Activated naive CD4-positive, alpha-beta T cell treated with anti-CD3 and anti-CD28 coated beads for 36 hours (primary cell): ENCODE measurements around the gene GDF15. TPM values are rescaled to one million over a fixed set of nuclear protein-coding genes. Genes with fewer than 3 reads are reported as not detected.
"Not testable (repeated sequence)": the region's sequence is repeated elsewhere in the genome, so short reads cannot be mapped to it uniquely, and the experiment has no call there.

Experiments
- CTCF ChIA-PET: fragments of 350-600 bp; sonication (Branson Sonifier 250); formaldehyde crosslinking; loops from one replicate; lab custom pipeline; 2021; ENCODE audit warnings: antibody characterized with exemption; lab: Charles Lee
- DNase-seq: peaks from one replicate; pipeline ENCODE4 v3.0.0-alpha.2; 2020
- H3K27ac Mint-ChIP-seq: one replicate; pipeline ENCODE4 v1.8.0; 2021; ENCODE audit warnings: mild to moderate bottlenecking, mixed read lengths
- H3K27me3 Mint-ChIP-seq: one replicate; pipeline ENCODE4 v1.8.0; 2021; ENCODE audit warnings: low read depth, mixed read lengths
- H3K36me3 Mint-ChIP-seq: one replicate; pipeline ENCODE4 v1.8.0; 2021; ENCODE audit warnings: low read depth, mixed read lengths
- H3K4me1 Mint-ChIP-seq: one replicate; pipeline ENCODE4 v1.8.0; 2021; ENCODE audit warnings: low read depth, mixed read lengths
- H3K4me3 Mint-ChIP-seq: one replicate; pipeline ENCODE4 v1.8.0; 2021; ENCODE audit warnings: mild to moderate bottlenecking, moderate library complexity, mixed read lengths
- H3K9me3 Mint-ChIP-seq: one replicate; pipeline ENCODE4 v1.8.0; 2021; ENCODE audit warnings: mixed read lengths
- intact Hi-C: fragments of 100-400 bp; cut with micrococcal nuclease; formaldehyde crosslinking; loops from one replicate; pipeline ENCODE4 v1.15.1; 2023
- total RNA-seq, 2 experiments: library from RNA; stranded (reverse); gene quantifications; one replicate each; pipeline ENCODE4 v1.2.3, GENCODE V29; 2021

The GDF15 gene
- total RNA-seq, 2 experiments from 2014 or later: 0.20 TPM; not detected in 1

DNA sequence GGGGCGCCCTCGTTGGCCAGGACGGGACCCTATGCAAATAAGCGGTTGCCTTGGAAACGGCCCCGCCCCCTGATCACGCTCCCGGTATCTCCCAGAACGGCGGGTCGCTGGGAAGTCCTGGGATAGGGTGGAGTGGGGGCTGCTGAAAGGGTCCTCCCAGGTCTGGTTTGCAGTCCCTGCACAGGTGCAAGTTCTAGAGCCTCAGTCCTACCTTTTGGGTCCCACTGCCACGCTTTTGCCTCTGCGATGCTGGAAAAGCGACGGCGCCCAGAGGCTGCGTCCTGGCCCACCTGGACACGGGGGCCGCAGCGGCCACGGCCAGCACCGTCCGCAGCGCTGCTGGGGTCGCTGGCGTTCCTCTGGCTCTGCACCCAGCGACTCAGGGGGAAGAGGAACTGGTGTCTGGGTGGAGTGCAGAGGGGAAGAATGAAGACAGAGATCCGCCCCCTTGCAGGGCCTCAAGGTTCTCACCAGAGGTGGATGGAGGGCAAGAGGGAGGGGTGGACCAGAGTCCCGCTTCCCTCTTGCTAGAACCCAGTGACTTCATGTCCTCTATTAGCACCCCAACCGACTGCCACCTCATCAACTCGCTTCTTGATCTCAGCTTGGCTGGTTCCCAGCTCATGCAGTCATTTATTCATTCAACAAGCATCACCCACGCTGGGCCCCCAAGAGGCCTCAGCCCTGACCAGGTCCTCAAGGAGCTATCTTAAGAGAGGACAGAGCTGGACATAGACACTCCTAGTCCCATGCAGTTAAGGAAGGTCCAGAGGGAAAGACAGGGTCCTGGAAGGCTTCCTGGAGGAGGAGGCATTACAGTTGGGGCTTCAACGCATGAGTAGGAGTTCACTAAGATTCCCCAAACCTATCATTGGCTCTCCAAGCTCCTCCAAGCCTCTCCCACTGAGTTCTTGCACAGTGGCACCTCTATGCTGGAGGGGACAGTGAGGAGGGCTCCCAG lies 11.6 kb downstream of the GDF15 start, which contains the start of gene LRRC25:
Gene LRRC25, minus strand, starts transcription at position 381 of the 961 bp plus-strand sequence. CDS start 659 bp downstream, outside the sequence.
- CTCF ChIA-PET: interaction anchor here (0.8 to 1.3 kb wide), 2 partner anchors 8 to 9 kb away, joined by 3 to 4 read pairs; no protein-coding TSS in a partner anchor
- Mint-ChIP-seq H3K27me3 (peaks cover 11% of the 10 kb centered on the region), H3K27ac (no peak within 1 kb of the TSS), H3K4me3 (no peak within 1 kb of the TSS), H3K9me3 (no peaks in the 10 kb centered on the region), H3K4me1 (peaks cover 4% of the 10 kb centered on the region), H3K36me3 (no peaks in the 10 kb centered on the region)
- intact Hi-C loops: no loop called here
- DNase-seq: no peak

GRCh38 chr19:18399008-18399407 lies 13.1 kb downstream of the GDF15 start:
- intact Hi-C loops: no loop called here

DNA sequence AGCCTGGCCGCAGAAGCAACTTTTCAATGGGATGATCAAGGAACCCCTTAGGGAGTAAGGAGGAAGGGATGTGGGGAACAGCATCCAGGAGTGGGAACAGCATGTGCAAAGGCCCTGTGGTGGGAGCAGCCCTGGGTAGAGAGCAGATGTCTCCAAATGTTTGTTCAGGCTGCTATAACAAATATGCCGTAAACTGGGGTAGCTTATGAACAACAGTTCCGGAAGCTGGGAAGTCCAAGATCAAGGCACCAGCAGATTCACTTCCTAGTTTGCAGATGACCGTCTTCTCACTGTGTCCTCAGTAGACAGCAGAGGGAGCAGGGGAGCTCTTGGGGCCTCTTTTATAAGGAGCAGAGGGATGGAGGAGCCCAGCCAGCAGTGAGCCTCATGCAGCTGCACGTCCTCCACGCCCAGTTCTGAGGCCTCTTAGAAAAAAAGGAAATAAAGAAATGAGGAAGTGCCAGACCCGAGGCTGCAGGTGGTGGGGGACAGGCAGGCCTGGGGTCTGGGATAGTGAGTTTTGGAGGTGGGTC lies 15.7 kb downstream of the GDF15 start:
- no peak overlapping the region for H3K4me3 Mint-ChIP-seq
- CTCF ChIA-PET: no interaction called here
- intact Hi-C loops: no loop called here
- peaks cover 7% of the 10 kb centered on the region for H3K27me3 Mint-ChIP-seq
- H3K36me3 Mint-ChIP-seq: no peaks in the 10 kb centered on the region
- H3K4me1 Mint-ChIP-seq: peaks cover 4% of the 10 kb centered on the region
- H3K27ac Mint-ChIP-seq: no peak overlapping the region
- DNase-seq: no peak
- H3K9me3 Mint-ChIP-seq: no peaks in the 10 kb centered on the region

More at GRCh38 chr19:18399008-18399407, 13.1 kb downstream of the GDF15 start:
- no peak for DNase-seq
- H3K27me3 Mint-ChIP-seq: peaks cover 8% of the 10 kb centered on the region
- H3K27ac Mint-ChIP-seq: no peak overlapping the region
- CTCF ChIA-PET: no interaction called here
- no peak overlapping the region for H3K4me3 Mint-ChIP-seq
- H3K36me3 Mint-ChIP-seq: no peaks in the 10 kb centered on the region
- H3K4me1 Mint-ChIP-seq: peaks cover 4% of the 10 kb centered on the region
- H3K9me3 Mint-ChIP-seq: no peaks in the 10 kb centered on the region

DNA sequence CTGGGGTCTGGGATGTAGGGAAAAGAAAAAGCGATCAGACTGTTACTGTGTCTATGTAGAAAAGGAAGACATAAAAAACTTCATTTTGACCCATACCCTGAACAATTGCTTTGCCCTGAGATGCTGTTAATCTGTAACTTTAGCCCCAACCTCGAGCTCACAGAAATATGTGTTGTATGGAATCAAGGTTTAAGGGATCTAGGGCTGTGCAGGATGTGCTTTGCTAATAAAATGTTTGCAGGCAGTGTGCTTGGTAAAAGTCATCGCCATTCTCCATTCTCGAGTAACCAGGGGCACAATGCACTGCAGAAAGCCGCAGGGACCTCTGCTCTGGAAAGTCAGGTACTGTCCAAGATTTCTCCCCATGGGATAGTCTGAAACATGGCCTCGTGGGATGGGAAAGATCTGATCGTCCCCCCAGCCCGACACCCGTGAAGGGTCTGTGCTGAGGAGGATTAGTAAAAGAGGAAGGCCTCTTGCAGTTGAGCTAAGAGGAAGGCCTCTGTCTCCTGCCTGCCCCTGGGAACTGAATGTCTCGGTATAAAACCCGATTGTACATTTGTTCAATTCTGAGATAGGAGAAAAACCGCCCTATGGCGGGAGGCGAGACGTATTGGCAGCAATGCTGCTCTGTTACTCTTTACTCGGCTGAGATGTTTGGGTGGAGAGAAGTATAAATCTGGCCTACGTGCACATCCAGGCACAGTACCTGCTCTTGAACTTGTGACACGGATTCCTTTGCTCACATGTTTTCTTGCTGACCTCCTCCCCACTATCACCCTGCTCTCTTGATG lies 16.7 kb downstream of the GDF15 start:
- CTCF ChIA-PET, H3K4me3 Mint-ChIP-seq, H3K27me3 Mint-ChIP-seq, DNase-seq, H3K9me3 Mint-ChIP-seq, H3K36me3 Mint-ChIP-seq, intact Hi-C loops, H3K4me1 Mint-ChIP-seq, H3K27ac Mint-ChIP-seq: not testable (repeated sequence)

GRCh38 chr19:18405754-18406153 lies 19.8 kb downstream of the GDF15 start:
- CTCF ChIA-PET: interaction anchor here (0.7 to 4.6 kb wide), 2 partner anchors 17 to 128 kb away, joined by 4 to 21 read pairs; no protein-coding TSS in a partner anchor
- H3K4me3 Mint-ChIP-seq, H3K36me3 Mint-ChIP-seq, H3K9me3 Mint-ChIP-seq, DNase-seq, H3K27me3 Mint-ChIP-seq, intact Hi-C loops, H3K27ac Mint-ChIP-seq, H3K4me1 Mint-ChIP-seq: not testable (repeated sequence)

DNA sequence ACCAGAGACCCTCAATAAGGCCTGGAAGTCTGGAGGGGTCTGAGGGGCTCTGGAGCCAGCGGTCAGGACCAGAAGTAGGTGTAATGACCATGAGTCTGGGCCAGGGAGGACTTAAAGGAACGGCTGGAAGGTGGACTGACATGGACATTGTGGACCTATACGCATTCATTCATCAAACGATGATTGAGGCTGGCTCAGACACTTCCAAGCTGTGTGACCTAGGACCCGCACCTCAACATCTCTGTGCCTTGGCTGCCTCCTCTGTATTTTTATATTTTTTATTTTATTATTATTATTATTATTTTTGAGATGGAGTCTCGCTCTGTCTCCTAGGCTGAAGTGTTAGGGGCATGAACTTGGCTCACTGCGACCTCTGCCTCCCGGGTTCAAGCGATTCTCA lies 20.8 kb downstream of the GDF15 start:
- CTCF ChIA-PET: interaction anchor here (0.7 to 4.6 kb wide), 3 partner anchors 18 to 161 kb away, joined by 3 to 21 read pairs (median 4); no protein-coding TSS in a partner anchor
- Mint-ChIP-seq H3K27me3 (peaks cover 2% of the 10 kb centered on the region), H3K9me3 (no peaks in the 10 kb centered on the region), H3K4me1 (no peaks in the 10 kb centered on the region), H3K27ac (no peak overlapping the region), H3K36me3 (no peaks in the 10 kb centered on the region), H3K4me3 (no peak overlapping the region)
- intact Hi-C loops: no loop called here
- no peak for DNase-seq

- peak; percentile 46 for DNase-seq
- Mint-ChIP-seq H3K27me3 (peaks cover 10% of the 10 kb centered on the region), H3K9me3 (no peaks in the 10 kb centered on the region), H3K4me3 (no peak overlapping the region), H3K27ac (no peak overlapping the region), H3K4me1 (no peaks in the 10 kb centered on the region), H3K36me3 (no peaks in the 10 kb centered on the region)
- CTCF ChIA-PET: interaction anchor here (1.1 kb wide), 1 partner anchor 68 kb away, joined by 3 read pairs; no protein-coding TSS in a partner anchor
- intact Hi-C loops: no loop called here
Observed at GRCh38 chr19:18408053-18408476, 22.1 kb downstream of the GDF15 start.

DNA sequence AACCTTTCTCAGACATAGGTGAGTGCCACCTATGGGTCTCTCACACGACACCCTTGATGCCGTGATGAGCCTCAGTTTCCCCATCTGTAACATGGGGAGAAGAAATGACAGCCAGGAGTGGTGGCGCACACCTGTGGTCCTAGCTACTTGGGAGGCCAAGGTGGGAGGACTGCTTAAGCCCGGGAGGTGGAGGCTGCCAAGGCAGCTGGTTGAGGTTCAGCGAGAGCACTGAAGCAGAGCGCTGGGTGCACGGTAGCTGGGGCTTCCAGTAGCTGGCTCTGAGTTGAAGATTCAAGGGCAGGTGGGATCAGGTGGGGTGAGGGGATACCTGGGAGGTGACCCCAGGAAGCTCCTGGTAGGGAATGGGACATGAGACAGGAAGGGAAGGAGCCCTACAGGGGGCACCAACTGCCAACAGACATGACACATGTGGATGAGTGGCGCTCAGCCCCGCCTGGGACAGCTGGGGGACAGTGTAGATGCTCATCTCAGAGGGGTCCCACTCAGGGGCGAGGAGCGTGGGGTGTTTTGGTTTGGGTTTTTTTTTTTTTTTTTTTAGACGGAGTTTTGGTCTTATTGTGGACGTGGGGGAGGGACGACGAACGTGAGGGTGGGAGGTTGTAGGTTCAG lies 26.8 kb downstream of the GDF15 start:
- no peak for DNase-seq
- H3K27me3 Mint-ChIP-seq: peaks cover 34% of the 10 kb centered on the region
- no peaks in the 10 kb centered on the region for H3K9me3 Mint-ChIP-seq
- CTCF ChIA-PET: interaction anchor here (0.6 to 6.7 kb wide), 11 partner anchors 9 to 161 kb away, joined by 3 to 103 read pairs (median 5); no protein-coding TSS in a partner anchor
- H3K4me3 Mint-ChIP-seq: no peak overlapping the region
- intact Hi-C loops: loop anchor here (5.0 kb wide), 1 partner anchor 85 kb away; no protein-coding TSS in a partner anchor
- no peak overlapping the region for H3K27ac Mint-ChIP-seq
- no peaks in the 10 kb centered on the region for H3K36me3 Mint-ChIP-seq
- peaks cover 27% of the 10 kb centered on the region for H3K4me1 Mint-ChIP-seq

DNA sequence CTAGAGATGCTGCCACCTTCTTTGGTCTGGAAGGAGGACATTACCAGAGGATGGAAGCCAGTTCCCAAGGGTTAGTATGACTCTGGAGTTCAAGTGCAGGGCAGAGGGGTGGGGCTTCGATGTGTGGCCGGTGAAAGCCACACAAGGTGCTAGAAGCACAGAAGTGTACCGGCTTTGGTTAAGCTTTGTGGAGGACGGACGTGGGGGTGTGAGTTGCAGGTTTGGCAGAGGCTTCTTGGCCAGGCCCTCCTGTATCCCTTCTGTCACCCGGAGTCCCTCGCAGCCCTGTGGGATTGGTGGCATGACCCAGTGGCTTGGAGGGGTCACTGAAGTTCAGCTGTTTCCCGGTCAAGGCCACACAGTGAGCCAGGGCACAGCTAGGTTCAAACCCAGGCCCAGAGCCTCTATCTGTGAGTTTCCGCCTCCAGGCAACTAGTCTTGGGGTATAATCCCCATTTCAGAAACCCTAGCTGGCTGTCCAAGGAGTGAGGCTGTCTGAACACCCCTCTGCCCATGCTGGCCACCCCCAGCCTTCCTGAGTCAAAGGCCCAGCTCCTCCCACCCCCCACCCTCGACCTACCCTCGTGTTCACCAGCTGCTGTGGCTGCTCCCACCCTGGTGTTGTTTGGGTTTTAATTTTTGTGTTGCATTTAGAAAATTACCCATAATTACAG lies 28.7 kb downstream of the GDF15 start:
- Mint-ChIP-seq H3K27me3 (peaks cover 42% of the 10 kb centered on the region), H3K9me3 (no peaks in the 10 kb centered on the region), H3K4me1 (peaks cover 40% of the 10 kb centered on the region), H3K27ac (no peak overlapping the region), H3K4me3 (no peak overlapping the region), H3K36me3 (no peaks in the 10 kb centered on the region)
- DNase-seq: no peak
- CTCF ChIA-PET: interaction anchor here (0.6 to 6.7 kb wide), 7 partner anchors 8 to 207 kb away, joined by 3 to 103 read pairs (median 4); no protein-coding TSS in a partner anchor
- intact Hi-C loops: loop anchor here (2.0 to 5.0 kb wide), 3 partner anchors 87 to 210 kb away; partner anchors contain the start of gene RAB3A

DNA sequence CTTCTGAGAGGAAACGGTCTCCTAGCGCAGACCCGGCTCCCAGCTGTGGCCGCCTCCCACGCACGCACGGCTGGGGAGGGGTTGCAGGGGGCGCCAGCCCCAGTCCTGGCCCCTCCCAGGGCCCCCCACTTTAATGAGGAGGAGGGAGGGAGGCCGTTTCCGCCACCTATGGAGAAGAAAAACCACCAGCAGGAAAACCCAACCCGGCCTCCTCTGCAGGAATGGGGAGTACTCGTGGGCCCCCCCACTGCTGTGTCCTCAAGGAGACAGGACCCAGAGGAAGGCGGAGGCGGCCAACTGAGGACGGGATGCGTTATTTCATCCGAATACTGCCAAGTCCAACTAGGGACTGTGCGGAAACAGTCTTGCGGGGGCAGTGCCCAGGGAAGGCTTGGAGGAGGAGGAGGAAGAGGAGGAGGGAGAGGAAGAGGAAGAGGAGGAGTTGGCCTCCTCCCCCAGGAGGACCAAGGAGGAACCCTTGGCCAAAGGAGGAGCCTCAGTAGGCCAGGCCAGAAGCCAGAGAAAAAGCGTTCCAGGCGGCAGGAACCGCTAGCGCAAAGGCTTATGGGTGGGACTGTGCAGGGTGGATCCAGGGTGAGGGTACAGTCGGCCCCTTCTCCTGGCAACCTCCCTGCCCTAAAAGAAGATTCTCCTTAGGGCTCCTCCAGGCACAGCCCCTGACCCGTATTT lies 29.4 kb downstream of the GDF15 start:
- intact Hi-C loops: loop anchor here (2.0 to 5.0 kb wide), 2 partner anchors 123 to 211 kb away; partner anchors contain the start of gene RAB3A
- Mint-ChIP-seq H3K36me3 (no peaks in the 10 kb centered on the region), H3K9me3 (no peaks in the 10 kb centered on the region), H3K27ac (no peak overlapping the region), H3K4me3 (peak overlapping the region; percentile 70), H3K27me3 (peaks cover 42% of the 10 kb centered on the region), H3K4me1 (peaks cover 43% of the 10 kb centered on the region)
- CTCF ChIA-PET: interaction anchor here (1.2 to 6.7 kb wide), 6 partner anchors 25 to 207 kb away, joined by 3 to 103 read pairs (median 4); no protein-coding TSS in a partner anchor
- DNase-seq: no peak
